ENCODE results near the gene CINP. TPM values are rescaled to one million over a fixed set of nuclear protein-coding genes. Genes with fewer than 3 reads are reported as not detected.
A peak's percentile ranks its signal among the peaks of the same experiment; 100 is the strongest.

The CINP gene
- total and polyA plus RNA-seq, 4 donors, result 31.0 to 71.9 (median 34.3) TPM

- no peaks in the 10 kb centered on the region for H3K27me3 ChIP-seq (ENCODE audit: control insufficient read depth in 3 of 3, insufficient read depth in 3 of 3, low read length in 2 of 3)
- no peak for TF ChIP-seq CTCF (IDR thresholded peaks at IDR 0.05; ENCODE audit: control extremely low read depth, extremely low read depth)
- peak; percentile 79 to 91 (median 83) for DNase-seq
- H3K4me3 ChIP-seq, result peak overlapping the region; percentile 41
- H3K27ac ChIP-seq (ENCODE audit: low read depth in 1 of 2, low read length in 1 of 2), result peak overlapping the region; percentile 67 to 71
- peak overlapping the region; percentile 28 to 81 for H3K9ac ChIP-seq (ENCODE audit: insufficient read depth in 1 of 2, low read length in 2 of 2)
- no peaks in the 10 kb centered on the region for H3K36me3 ChIP-seq (ENCODE audit: control insufficient read depth in 4 of 4, insufficient read depth in 4 of 4, low read length in 4 of 4)
- H3K9me3 ChIP-seq (ENCODE audit: control insufficient read depth in 4 of 4, insufficient read depth in 3 of 4, low read length in 3 of 4), result no peaks in the 10 kb centered on the region
- no peak for ATAC-seq (ENCODE audit: insufficient read depth, low FRiP score)
- H3K4me1 ChIP-seq (ENCODE audit: control insufficient read depth in 5 of 5, insufficient read depth in 5 of 5, low read length in 5 of 5), result peaks cover 3 to 32% (median 9%) of the 10 kb centered on the region in 5 donors
- WGBS, 2 donors, result 1 to 2% methylated on average over 10 of the region's 10 CpGs
These were observed 46.4 kb downstream of the CINP start for GRCh38 chr14:102316338-102316742.

- Histone ChIP-seq H3K9ac (ENCODE audit: insufficient read depth in 1 of 2, low read length in 2 of 2) (no peak overlapping the region), H3K9me3 (ENCODE audit: control insufficient read depth in 4 of 4, insufficient read depth in 3 of 4, low read length in 3 of 4) (no peaks in the 10 kb centered on the region), H3K4me3 (no peak overlapping the region), H3K4me1 (ENCODE audit: control insufficient read depth in 5 of 5, insufficient read depth in 5 of 5, low read length in 5 of 5) (peaks cover 0 to 25% (median 2%) of the 10 kb centered on the region in 5 donors), H3K27ac (ENCODE audit: low read depth in 1 of 2, low read length in 1 of 2) (no peak overlapping the region), H3K27me3 (ENCODE audit: control insufficient read depth in 3 of 3, insufficient read depth in 3 of 3, low read length in 2 of 3) (no peaks in the 10 kb centered on the region), H3K36me3 (ENCODE audit: control insufficient read depth in 4 of 4, insufficient read depth in 4 of 4, low read length in 4 of 4) (no peaks in the 10 kb centered on the region)
- no peak for TF ChIP-seq CTCF (IDR thresholded peaks at IDR 0.05; ENCODE audit: control extremely low read depth, extremely low read depth)
- WGBS, 2 donors, result 92 to 93% methylated on average over 6 of the region's 6 CpGs
- ATAC-seq (ENCODE audit: insufficient read depth, low FRiP score) (no peak), DNase-seq (no peak)
These were observed 47.6 kb downstream of the CINP start for GRCh38 chr14:102315121-102315520.

DNA sequence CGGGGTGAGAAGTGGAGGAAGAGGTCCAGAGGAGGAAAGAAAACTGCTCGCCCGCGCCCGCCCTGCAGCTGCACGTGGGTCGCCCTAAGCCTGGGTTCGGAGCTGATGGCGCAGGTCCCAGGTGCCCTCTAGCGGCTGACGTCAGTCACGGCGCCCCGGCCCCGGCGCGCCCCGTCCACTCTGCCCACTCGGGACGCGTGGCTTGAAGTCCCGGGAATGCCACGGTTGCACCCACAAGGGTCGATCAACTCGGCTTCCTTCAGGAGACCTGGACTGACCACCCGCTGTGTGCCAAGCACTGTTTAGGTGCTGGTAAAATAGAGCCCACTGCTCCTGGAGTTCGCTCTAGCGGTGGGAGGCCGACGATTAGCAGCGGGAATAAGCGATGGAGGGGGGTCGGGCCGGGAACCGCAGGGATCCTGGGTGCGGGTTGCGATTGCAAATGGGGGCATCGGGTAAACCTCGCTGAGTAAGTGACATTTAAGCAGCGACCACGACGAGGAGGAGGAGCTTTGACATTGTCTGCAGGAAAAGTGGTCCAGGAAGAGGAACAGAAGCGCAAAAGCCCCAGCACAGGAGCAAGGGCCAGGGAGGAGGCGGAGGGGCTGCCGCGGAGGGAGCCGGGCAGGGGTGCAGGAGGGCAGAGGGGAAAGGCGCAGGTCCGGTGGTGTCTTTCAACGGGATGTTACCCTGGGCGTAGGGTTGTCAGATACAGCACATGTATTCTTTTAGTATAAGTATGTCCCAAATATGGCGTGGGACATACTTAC is 48.3 kb downstream of the CINP start:
- Histone ChIP-seq H3K4me1 (ENCODE audit: control insufficient read depth in 5 of 5, insufficient read depth in 5 of 5, low read length in 5 of 5) (peaks cover 0 to 24% (median 2%) of the 10 kb centered on the region in 5 donors), H3K36me3 (ENCODE audit: control insufficient read depth in 4 of 4, insufficient read depth in 4 of 4, low read length in 4 of 4) (no peaks in the 10 kb centered on the region), H3K4me3 (peak overlapping the region; percentile 0), H3K9ac (ENCODE audit: insufficient read depth in 1 of 2, low read length in 2 of 2) (peak overlapping the region in 1 of 2 donors; percentile 76), H3K27me3 (ENCODE audit: control insufficient read depth in 3 of 3, insufficient read depth in 3 of 3, low read length in 2 of 3) (no peaks in the 10 kb centered on the region), H3K27ac (ENCODE audit: low read depth in 1 of 2, low read length in 1 of 2) (no peak overlapping the region), H3K9me3 (ENCODE audit: control insufficient read depth in 4 of 4, insufficient read depth in 3 of 4, low read length in 3 of 4) (no peaks in the 10 kb centered on the region)
- ATAC-seq (ENCODE audit: insufficient read depth, low FRiP score), result peak; percentile 75
- peak; percentile 87 to 91 (median 89) for DNase-seq
- peak; percentile 93 for TF ChIP-seq CTCF (IDR thresholded peaks at IDR 0.05; ENCODE audit: control extremely low read depth, extremely low read depth)
- 4 to 5% methylated on average over 51 to 52 of the region's 52 CpGs for WGBS, 2 donors

Measured in lung (tissue), 12 donors.